BLaER1 treated with 17β-estradiol and CSF1 and Interleukin-3, amounts not matched to agents 10 nM and 100 nM (cell line): ENCODE measurements around the gene TTLL4.

ENCODE experiments used
- H3K27ac ChIP-seq, 11 experiments: shearing (Covaris generic); formaldehyde crosslinking; 2 replicates each; pipeline ENCODE4 v1.8.1; 2022
- H3K27me3 ChIP-seq, 11 experiments: shearing (Covaris generic); formaldehyde crosslinking; 2 replicates each; pipeline ENCODE4 v1.8.1; 2022
- H3K36me3 ChIP-seq, 11 experiments: shearing (Covaris generic); formaldehyde crosslinking; 2 replicates each; pipeline ENCODE4 v1.8.1; 2022
- H3K4me1 ChIP-seq, 10 experiments: shearing (Covaris generic); formaldehyde crosslinking; 2 replicates each; pipeline ENCODE4 v1.8.1; 2022
- H3K4me2 ChIP-seq, 11 experiments: shearing (Covaris generic); formaldehyde crosslinking; 2 replicates each; pipeline ENCODE4 v1.8.1; 2022
- H3K4me3 ChIP-seq, 10 experiments: shearing (Covaris generic); formaldehyde crosslinking; 2 replicates each; pipeline ENCODE4 v1.8.1; 2022
- H3K9ac ChIP-seq, 11 experiments: shearing (Covaris generic); formaldehyde crosslinking; 2 replicates each; pipeline ENCODE4 v1.8.1; 2022
- H3K9me3 ChIP-seq, 11 experiments: shearing (Covaris generic); formaldehyde crosslinking; replicated peaks in 1 of 11; 2 replicates each; pipeline ENCODE4 v1.8.1; 2022
- H4K20me1 ChIP-seq, 11 experiments: shearing (Covaris generic); formaldehyde crosslinking; 2 replicates each; pipeline ENCODE4 v1.8.1; 2022
- Cebpa-rat ChIP-seq, 11 experiments: shearing (Covaris generic); IDR thresholded peaks; 2 replicates each; pipeline ENCODE4 v1.8.1; 2022

TTLL4 gene

DNA sequence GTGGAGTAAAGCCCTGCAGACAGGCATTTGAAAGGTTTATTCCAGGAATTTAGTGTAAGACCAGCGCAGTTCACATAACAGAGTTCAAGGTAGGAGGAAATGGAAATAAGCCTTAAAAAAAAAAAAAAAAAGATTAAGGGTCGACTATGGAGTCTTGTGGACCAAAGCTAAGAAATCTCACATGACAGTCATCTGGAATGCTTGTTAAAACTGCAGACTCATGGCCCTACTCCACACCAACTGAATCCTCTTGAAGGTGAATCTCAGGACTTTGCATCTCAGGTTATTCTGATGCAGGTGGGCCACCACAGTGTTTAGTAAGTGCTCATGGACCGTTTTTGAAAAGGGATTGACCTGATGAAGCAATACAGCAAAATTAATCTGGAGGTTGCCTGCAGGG is 8.8 kb downstream of the TTLL4 start:
- Histone ChIP-seq H3K4me1 (peaks cover 7 to 80% (median 23%) of the 10 kb centered on the region in 10 experiments; a peak in 16 of 20 replicates), H3K9ac (no peak overlapping the region), H3K4me3 (no peak overlapping the region), H3K27me3 (no peaks in the 10 kb centered on the region), H3K27ac (no peak overlapping the region), H3K4me2 (peak overlapping the region in 1 of 11 experiments; percentile 14; a peak in 2 of 22 replicates), H3K36me3 (peaks cover 46 to 75% (median 59%) of the 10 kb centered on the region in 11 experiments), H4K20me1 (peaks cover 0 to 92% (median 50%) of the 10 kb centered on the region in 11 experiments; a peak in 19 of 22 replicates), H3K9me3 (peaks cover 0 to 5% (median under 1%) of the 10 kb centered on the region in 11 experiments; a peak in 11 of 22 replicates)
- no peak for TF ChIP-seq Cebpa-rat (IDR thresholded peaks at IDR 0.05)

DNA sequence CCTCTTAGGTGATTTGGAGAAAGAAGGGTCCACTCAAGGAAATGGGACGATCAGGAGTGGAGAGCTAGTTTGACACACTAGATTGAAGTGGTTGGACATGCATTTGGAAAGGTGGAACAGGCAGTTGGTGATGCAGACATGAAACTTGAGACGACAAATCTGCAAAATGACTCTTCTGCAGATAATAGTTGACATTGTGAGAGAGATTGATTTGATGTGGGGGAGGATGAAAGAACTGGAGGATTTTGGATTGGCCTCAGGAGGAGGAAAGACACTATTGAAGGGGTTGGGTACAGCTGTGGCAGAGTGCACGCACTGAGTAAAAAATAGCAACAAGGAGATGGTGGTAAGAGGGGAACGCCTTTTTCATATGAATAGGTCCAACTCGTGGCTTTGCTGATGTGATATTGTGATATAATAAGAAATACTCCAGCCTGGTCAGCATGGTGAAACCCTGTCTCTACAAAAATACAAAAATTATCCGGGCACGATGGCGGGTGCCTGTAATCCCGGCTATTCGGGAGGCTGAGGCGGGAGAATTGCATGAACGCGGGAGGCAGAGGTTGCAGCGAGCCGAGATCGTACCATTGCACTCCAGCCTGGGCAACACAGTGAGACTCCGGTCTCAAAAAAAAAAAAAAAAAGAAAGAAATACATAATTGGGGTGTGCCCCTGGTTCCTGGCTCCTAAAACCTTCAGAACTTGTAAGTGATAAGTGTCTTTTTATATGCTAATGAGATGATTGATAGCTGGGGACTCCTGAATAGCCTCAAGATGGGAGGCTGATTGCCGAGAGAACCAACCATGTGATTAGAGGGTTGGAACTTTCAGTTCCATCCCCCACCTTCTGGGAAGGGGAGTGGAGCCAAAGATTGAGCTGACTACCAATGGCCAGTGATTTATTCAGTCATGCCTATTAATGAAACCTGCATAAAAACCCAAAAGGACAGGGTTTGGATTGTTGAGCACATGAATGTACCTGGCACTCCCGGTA is 9.7 kb downstream of the TTLL4 start:
- H4K20me1 ChIP-seq, result peaks cover 0 to 87% (median 50%) of the 10 kb centered on the region in 11 experiments; a peak in 19 of 22 replicates
- peak overlapping the region in 1 of 11 experiments; percentile 71; a peak in 2 of 22 replicates for H3K4me2 ChIP-seq
- no peaks in the 10 kb centered on the region for H3K27me3 ChIP-seq
- H3K9ac ChIP-seq, result no peak overlapping the region
- no peak overlapping the region for H3K4me3 ChIP-seq
- no peak overlapping the region for H3K27ac ChIP-seq
- peaks cover 7 to 75% (median 22%) of the 10 kb centered on the region in 10 experiments; a peak in 16 of 20 replicates for H3K4me1 ChIP-seq
- TF ChIP-seq Cebpa-rat (IDR thresholded peaks at IDR 0.05), result no peak
- H3K9me3 ChIP-seq, result peaks cover 5 to 13% (median 10%) of the 10 kb centered on the region in 11 experiments
- peaks cover 52 to 75% (median 65%) of the 10 kb centered on the region in 11 experiments for H3K36me3 ChIP-seq

DNA sequence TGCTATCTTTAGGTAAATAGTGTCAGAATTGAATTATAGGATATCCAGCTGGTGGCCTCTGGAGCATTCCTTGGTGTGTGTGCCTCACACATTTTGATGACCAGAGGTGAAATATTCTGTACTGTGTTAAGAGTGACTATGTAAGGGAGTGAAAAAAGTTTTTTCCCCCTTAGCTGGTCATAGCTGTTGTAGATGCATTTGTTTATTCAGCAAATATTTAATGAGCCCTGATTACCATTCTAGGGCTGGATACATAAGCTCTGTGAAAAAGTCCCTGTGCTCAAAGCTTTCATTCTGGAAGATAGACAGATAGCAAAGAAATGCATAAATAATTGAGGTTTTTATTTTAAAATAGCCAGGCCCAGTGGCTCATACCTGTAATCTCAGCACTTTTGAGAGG is 10.9 kb downstream of the TTLL4 start:
- Histone ChIP-seq H3K9ac (no peak overlapping the region), H3K36me3 (peaks cover 54 to 75% (median 65%) of the 10 kb centered on the region in 11 experiments), H3K4me1 (peaks cover 7 to 73% (median 22%) of the 10 kb centered on the region in 10 experiments; a peak in 16 of 20 replicates), H4K20me1 (peaks cover 0 to 83% (median 50%) of the 10 kb centered on the region in 11 experiments; a peak in 19 of 22 replicates), H3K4me2 (peak overlapping the region in 2 of 11 experiments; percentile 54 to 71; a peak in 3 of 22 replicates), H3K9me3 (peaks cover 17 to 25% (median 21%) of the 10 kb centered on the region in 11 experiments), H3K4me3 (no peak overlapping the region), H3K27ac (peak overlapping the region in 1 of 11 experiments; percentile 50; a peak in 1 of 22 replicates), H3K27me3 (no peaks in the 10 kb centered on the region)
- no peak for TF ChIP-seq Cebpa-rat (IDR thresholded peaks at IDR 0.05)

DNA sequence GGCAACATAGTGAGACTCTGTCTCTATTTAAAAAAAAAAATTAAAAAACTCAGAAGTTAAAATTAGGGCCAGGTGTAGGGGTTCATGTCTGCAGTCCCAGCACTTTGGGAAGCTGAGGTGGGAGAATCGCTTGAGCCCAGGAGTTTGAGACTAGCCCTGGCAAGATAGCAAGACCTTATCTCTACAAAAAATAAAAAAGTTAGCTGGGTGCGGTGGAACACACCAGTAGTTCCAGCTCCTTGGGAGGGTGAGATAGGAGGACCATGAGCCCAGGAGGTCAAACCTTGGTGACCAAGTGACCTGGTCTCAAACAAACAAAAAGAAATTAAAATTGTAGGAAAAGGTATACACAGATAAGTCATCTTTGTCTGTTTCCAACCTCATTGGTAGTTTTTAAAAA is 11.3 kb downstream of the TTLL4 start:
- Histone ChIP-seq H3K4me2 (peak overlapping the region in 2 of 11 experiments; percentile 54 to 71; a peak in 3 of 22 replicates), H4K20me1 (peaks cover 0 to 79% (median 50%) of the 10 kb centered on the region in 11 experiments; a peak in 19 of 22 replicates), H3K9ac (peak overlapping the region in 1 of 11 experiments; percentile 49; a peak in 1 of 22 replicates), H3K27ac (peak overlapping the region in 2 of 11 experiments; percentile 16 to 50; a peak in 2 of 22 replicates), H3K36me3 (peaks cover 55 to 75% (median 65%) of the 10 kb centered on the region in 11 experiments), H3K4me3 (no peak overlapping the region), H3K27me3 (no peaks in the 10 kb centered on the region), H3K9me3 (peaks cover 21 to 29% (median 26%) of the 10 kb centered on the region in 11 experiments), H3K4me1 (peaks cover 7 to 70% (median 21%) of the 10 kb centered on the region in 10 experiments; a peak in 16 of 20 replicates)
- TF ChIP-seq Cebpa-rat (IDR thresholded peaks at IDR 0.05), result no peak

DNA sequence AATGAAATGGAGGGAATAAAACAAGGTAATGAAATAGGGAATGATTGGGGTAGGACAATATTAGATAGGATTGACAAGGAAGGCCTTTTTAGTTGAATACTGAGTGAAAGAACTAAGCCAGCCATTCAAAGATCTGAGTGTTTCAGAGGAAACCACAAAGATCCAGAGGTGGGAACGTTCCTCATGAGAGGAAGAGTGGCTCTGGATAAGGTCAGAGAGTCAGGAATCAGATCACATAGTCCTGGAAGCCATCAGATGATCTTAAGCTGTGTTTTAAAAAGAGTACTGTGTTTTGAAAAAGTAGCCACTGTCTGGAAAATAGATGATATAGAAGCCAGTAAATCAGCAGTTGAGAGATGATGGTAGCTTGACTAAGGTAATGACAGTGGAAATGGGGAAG is 11.8 kb downstream of the TTLL4 start:
- Histone ChIP-seq H3K9ac (peak overlapping the region in 2 of 11 experiments; percentile 1 to 49; a peak in 1 of 22 replicates), H3K4me2 (peak overlapping the region in 3 of 11 experiments; percentile 29 to 71 (median 54); a peak in 5 of 22 replicates), H3K27ac (peak overlapping the region in 3 of 11 experiments; percentile 16 to 50 (median 23); a peak in 4 of 22 replicates), H3K4me3 (no peak overlapping the region), H4K20me1 (peaks cover 0 to 74% (median 50%) of the 10 kb centered on the region in 11 experiments; a peak in 19 of 22 replicates), H3K36me3 (peaks cover 55 to 75% (median 65%) of the 10 kb centered on the region in 11 experiments), H3K9me3 (peaks cover 26 to 34% (median 30%) of the 10 kb centered on the region in 11 experiments), H3K4me1 (peaks cover 3 to 65% (median 16%) of the 10 kb centered on the region in 10 experiments; a peak in 16 of 20 replicates), H3K27me3 (no peaks in the 10 kb centered on the region)
- TF ChIP-seq Cebpa-rat (IDR thresholded peaks at IDR 0.05), result no peak

DNA sequence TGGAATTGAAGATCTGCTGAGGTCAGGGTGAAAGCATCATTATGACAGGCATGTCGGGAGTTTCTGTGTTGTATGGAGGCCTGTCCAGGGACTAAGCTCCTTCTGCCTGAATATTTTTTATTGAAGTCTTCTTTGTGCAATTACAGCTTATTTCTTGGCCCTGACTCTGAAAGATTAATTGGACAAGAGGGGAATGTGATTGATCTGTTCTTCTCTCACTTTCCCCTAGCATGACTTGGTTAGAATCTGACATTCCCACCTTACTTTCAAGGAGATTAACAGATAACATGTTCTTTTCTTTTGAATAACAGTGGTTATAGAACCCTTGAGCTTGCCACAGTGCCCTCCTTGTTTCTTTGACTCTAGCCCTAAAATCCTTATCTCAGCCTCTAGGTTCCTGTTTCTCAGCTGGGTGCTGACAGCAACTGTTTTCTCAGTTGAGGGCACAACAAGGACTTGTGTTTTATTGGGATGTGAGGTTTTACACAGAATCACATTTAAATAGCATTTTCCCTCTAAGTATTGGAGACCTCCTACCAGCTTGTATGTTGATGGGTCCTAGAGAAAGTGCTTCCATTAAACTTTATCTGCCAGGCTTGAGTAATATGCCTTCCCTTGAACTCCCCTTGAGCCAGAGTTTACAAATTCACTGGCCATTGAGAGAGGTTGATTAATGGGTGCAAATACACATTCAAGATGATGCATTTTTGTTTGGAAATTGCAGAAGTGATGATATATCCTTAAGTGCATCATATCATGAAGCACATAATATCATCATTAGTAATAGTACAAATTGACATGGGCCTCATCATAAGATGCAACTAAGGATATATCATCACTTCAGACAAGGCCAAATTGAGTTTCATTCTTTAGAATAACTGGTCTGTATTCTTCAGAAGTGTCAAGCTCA is 12.5 kb downstream of the TTLL4 start:
- peaks cover 0 to 59% (median 10%) of the 10 kb centered on the region in 10 experiments; a peak in 13 of 20 replicates for H3K4me1 ChIP-seq
- peak overlapping the region in 2 of 11 experiments; percentile 1 to 49; a peak in 1 of 22 replicates for H3K9ac ChIP-seq
- no peak for TF ChIP-seq Cebpa-rat (IDR thresholded peaks at IDR 0.05)
- H3K27me3 ChIP-seq, result no peaks in the 10 kb centered on the region
- H3K4me3 ChIP-seq, result peak overlapping the region in 1 of 10 experiments; percentile 0; a peak in 1 of 20 replicates
- H3K27ac ChIP-seq, result peak overlapping the region in 3 of 11 experiments; percentile 16 to 50 (median 23); a peak in 4 of 22 replicates
- H3K9me3 ChIP-seq, result peaks cover 31 to 40% (median 35%) of the 10 kb centered on the region in 11 experiments
- peaks cover 53 to 73% (median 64%) of the 10 kb centered on the region in 11 experiments for H3K36me3 ChIP-seq
- H3K4me2 ChIP-seq, result peak overlapping the region in 3 of 11 experiments; percentile 29 to 71 (median 54); a peak in 5 of 22 replicates
- peaks cover 0 to 67% (median 44%) of the 10 kb centered on the region in 11 experiments; a peak in 19 of 22 replicates for H4K20me1 ChIP-seq

DNA sequence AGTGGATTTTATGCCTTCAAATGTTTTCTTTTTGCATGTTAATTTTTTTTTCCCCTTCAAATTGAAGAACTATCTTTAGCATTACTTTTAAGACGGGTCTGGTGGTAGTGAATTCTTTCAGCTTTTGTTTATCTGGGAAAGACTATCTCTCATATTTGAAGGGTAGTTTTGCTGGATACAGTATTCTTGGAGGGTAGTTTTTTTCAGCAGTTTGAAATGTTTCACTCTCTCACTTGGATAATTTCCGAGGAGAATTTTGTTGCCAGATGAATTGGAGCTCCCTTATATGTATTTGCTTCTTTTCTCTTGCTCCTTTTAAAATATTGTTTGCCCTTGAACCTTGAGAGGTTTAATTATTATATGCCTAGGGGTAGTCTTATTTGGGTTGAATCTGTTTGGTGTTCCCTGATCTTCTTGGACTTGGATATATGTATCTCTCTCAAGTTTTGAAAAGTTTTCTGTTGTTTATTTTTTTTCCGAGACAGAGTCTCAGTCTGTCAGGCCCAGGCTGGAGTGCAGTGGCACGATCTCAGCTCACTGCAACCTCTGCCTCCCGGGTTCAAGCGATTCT is 15.5 kb downstream of the TTLL4 start:
- H3K4me1 ChIP-seq, result peaks cover 0 to 67% (median 3%) of the 10 kb centered on the region in 10 experiments; a peak in 9 of 20 replicates
- H3K9ac ChIP-seq, result no peak overlapping the region
- no peak for TF ChIP-seq Cebpa-rat (IDR thresholded peaks at IDR 0.05)
- peaks cover 31 to 49% (median 39%) of the 10 kb centered on the region in 11 experiments for H3K9me3 ChIP-seq
- H3K4me3 ChIP-seq, result no peak overlapping the region; a peak in 1 of 20 replicates
- H4K20me1 ChIP-seq, result peaks cover 0 to 44% (median 19%) of the 10 kb centered on the region in 11 experiments; a peak in 17 of 22 replicates
- no peak overlapping the region for H3K27ac ChIP-seq
- peaks cover 42 to 64% (median 56%) of the 10 kb centered on the region in 11 experiments for H3K36me3 ChIP-seq
- no peak overlapping the region for H3K4me2 ChIP-seq
- H3K27me3 ChIP-seq, result no peaks in the 10 kb centered on the region
